Measurements from ENCODE around the gene EFNB2. TPM values are rescaled to one million over a fixed set of nuclear protein-coding genes. Genes with fewer than 3 reads are reported as not detected.

Gene EFNB2
- total RNA-seq, 1 experiment from 2014 or later = 2.2 TPM

GRCh38 chr13:106527826-106528225 lies 7.6 kb downstream of the EFNB2 start:
- no peak for DNase-seq (ENCODE audit: extremely low read depth, low read depth)

DNA sequence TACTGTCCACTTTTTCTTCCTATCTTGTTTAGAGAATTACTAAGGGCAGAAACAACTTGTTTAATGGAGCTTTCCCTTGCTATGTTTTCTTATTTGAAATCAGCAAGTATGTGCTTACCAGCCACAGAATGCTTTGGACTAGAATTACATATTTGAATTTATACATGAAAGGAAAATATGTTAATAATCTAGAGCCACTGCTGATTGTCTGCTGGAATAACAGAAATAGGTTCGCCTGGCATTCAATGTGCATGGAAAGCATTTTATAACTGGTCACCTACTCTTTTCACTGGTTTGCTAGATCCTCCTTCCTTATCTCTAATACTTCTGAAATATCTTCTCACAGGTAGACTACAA lies 8.0 kb downstream of the EFNB2 start:
- DNase-seq (ENCODE audit: extremely low read depth, low read depth) = no peak

DNA sequence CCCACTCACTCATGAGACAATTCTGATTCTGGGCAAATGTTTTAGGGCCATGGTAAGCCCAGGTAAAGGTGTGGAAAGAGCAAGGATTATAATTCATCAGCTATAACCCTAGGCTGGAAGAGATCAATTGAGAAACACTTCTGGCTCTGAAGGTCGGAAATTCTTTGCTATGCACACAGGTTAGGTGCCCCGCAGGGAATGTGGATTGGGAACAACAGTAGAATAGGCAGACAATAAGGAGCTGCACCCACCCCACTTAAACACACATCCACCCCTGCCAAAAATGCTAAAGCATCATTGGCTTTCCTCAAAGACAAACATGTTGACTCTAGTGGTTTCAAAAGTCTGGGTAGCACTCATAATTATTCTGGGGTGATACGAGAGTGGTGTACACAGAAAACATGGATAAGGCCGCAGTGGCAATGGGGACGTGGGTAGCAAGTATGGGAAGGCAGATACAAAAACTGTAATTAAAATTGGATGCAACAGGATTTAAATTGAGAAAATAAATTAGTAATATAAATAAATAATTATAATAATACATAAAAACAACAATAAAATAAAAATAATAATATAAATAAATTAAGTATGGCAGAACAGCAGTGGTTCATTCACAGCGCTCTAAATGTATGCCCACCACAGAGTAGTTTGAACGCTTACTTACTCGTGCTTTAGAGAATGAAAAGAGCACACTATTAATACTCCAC lies 8.6 kb downstream of the EFNB2 start:
- no peak for DNase-seq (ENCODE audit: extremely low read depth, low read depth)

- DNase-seq (ENCODE audit: extremely low read depth, low read depth) = no peak
Observed at GRCh38 chr13:106525865-106526264, 9.6 kb downstream of the EFNB2 start.

- DNase-seq (ENCODE audit: extremely low read depth, low read depth) = no peak
Observed at GRCh38 chr13:106524108-106524507, 11.4 kb downstream of the EFNB2 start.

DNA sequence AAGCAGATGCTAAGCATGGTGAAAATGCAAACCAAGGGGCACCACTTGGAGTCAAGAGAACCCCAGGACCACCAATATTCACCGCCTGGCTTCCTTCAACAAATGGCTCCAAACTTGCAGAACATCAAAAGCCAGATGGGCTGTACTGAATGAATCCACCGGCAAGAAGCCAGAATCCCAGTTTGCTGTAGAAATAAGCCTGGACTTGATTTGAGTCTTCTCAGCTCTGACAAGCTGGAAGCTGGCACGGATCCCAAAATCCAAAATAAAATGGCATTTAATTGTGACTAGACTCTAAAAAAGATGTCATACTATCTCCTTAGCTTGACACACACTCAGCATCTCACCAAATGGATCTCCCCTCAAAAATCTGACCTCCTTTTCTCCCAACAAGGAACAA lies 11.9 kb downstream of the EFNB2 start:
- no peak for DNase-seq (ENCODE audit: extremely low read depth, low read depth)

DNA sequence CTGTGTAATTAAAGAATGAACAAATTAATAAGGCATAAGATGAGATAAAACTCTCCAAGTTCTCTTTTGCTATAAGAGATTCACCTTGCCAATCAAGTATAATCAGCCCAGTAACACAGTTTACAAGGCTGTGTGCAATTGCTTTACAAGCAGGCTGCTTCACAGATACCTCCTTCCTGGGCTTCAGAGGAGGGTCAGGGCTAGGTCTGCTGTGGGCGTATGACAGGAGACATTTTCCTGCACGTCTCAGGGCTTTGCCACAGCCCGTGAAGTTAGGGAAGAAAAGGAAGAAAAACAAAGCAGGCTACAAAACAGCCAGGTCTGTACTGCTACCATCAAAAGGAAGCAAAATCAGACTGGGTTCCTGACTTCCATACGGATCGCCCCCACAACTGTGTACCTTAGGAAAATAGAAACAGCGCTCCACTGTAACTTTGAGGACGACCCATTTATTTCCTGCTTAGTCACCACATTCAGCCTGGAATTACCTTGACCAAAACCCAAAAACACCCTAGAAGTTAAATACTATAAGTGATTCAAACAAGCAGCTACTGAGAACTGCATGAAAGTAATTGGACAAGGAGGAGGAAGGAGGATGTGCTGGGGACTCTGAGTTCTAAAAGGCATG lies 12.4 kb downstream of the EFNB2 start:
- no peak for DNase-seq (ENCODE audit: extremely low read depth, low read depth)

DNA sequence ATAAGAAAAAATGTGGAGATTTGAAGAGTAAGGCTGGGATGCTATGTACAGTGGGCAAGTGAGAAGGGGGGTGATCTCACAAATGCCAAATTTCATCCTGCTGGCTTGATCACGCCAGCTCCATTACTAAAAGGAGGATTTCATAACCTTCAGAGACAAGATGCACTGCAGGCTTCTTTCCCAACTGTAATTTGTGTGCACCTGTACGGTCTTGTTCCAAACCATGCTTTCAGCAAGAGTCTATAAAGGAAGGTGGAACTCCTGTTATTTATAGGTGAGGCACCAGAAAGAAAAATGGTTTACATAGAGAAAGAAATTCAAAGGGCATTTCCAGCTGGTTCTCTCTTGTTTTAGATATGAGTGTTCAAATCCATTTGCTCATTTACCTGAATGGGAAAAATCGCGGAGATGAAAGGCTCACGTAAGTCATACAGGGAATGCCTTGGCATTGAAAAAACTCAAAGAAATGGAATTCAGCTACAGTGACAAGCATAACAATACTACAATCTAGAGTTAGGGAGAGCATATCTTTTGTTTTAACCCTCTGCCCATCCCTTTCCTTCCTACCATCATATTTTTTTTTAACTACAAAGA lies 13.3 kb downstream of the EFNB2 start:
- DNase-seq (ENCODE audit: extremely low read depth, low read depth) = no peak

- DNase-seq (ENCODE audit: extremely low read depth, low read depth) = no peak
Observed at GRCh38 chr13:106521095-106521799, 14.2 kb downstream of the EFNB2 start.

DNA sequence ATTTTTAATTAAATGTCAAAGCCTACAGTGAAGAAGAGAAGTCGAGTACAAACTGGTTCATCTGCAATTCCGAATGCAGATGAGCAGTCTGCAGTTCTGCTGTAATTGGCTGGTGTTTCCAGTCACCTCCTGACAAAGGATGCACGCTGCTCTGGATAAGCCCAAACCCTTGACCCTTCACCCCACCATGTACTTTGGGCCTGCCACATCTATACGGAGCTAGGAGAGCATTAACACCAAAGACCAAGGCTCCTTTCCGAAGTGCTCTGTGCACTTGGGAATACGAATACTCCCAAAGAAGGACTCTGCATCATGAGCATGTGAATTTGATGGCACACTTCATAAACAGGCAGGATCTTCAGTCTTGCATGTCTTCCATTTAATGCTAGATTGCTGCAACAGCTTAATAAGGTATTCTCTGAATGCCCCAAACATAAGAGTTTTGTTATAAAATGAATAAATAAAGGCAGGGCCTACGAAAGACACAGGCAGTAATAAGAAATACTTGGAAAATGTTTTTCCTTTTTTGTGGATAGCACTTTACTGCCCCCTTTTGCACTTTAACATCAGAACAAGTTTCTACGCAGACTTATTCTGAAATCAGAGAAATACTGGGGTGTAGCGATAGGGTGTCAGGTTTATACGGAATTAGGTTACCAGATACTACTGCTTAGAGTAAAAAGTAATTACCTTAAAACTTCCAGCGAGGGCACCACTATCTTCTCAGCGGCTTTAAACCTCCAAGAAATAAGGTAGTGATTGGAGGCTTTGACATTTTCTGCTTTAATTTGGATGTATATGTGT lies 15.0 kb downstream of the EFNB2 start:
- no peak for DNase-seq (ENCODE audit: extremely low read depth, low read depth)

DNA sequence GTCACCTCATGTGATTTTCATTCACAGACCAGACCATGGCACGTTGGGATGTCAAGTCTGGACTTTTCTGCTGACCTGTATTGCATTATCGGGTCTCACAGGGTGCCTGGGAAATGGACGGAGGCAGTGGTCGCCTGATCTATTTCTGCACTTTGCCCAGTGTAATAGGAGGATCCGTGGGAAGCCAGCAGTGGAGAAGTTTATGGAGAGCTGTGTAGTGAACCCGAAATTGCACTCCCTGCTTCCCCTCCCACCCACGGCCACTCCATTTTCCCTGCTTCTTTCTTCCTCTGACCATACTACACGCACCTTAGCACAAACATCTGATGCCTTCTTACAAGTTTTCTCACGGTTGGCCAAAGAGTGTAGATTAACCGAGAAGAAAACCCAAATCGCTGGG lies 16.9 kb downstream of the EFNB2 start:
- DNase-seq (ENCODE audit: extremely low read depth, low read depth) = no peak

GRCh38 chr13:106517109-106517847 lies 18.2 kb downstream of the EFNB2 start:
- DNase-seq (ENCODE audit: extremely low read depth, low read depth) = no peak

GRCh38 chr13:106515635-106516254 lies 19.7 kb downstream of the EFNB2 start:
- no peak for DNase-seq (ENCODE audit: extremely low read depth, low read depth)

DNA sequence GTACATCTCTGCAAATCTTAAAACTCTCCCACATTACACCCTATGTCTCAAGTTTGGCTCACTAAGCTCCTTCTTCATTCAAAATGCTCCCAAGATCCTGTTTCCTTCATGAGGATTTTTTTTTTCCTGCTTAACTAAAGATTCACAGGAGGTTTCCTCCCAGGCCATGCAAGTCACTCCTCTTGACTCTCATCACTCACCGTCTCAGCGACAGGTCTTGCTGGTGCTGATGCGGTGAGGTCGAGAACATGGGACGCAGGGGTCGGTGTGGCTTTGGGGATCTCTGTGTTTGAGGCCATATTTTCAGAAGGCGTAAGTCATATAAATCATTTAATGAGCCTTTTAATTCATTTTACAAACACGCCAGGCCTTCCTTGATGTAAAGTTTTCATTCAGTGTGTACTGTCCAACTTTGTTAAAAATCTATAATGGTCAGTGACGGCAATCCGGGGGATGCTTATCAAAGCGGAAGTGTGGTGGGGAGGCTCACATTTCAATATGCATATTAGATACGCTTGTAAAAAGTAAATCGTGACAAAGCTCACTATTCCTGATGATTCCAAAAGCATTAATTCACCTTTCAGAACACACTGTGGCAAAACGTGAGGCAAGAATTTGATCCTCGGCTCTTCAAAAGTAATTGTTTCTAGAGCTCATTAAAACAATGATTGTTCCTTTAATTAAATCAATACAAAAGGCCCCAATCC lies 20.4 kb downstream of the EFNB2 start:
- DNase-seq (ENCODE audit: extremely low read depth, low read depth) = no peak

GRCh38 chr13:106513025-106513983 lies 22.2 kb downstream of the EFNB2 start:
- no peak for DNase-seq (ENCODE audit: extremely low read depth, low read depth)

DNA sequence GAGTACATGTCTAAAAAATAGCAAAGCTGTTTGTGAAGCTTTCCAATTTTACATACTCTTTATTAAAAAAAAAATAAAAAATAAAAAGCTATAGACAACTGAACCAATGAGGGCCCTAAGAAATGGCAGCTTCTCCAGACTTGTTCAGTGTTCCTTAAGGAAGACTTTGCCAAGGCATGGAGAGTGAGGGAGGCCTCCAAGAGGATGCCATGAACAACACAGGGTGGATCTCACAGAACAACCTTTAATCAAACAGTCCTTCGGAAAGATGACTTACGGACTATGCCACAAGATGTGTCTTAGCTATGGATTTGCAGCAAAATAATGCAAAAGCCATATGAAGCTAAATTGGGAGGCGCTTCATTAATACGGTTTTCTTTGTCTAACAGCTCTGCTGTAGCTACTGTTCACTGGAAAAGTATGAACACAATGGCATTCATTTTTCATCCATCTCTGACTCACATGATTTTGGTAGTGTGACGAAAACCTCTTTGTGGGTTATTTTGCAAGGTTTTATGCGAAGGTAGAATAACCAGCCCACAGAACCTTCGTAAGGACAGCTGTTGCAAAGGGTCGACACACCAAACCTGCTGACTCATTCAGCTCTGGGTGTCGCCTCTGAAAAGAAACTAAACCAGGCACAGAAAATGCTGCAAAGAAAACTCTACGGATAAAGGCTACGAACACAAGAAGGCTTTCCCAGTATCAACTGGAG lies 27.7 kb downstream of the EFNB2 start:
- peak; percentile 69 for DNase-seq (ENCODE audit: extremely low read depth, low read depth)

GRCh38 chr13:106506286-106506685 lies 29.2 kb downstream of the EFNB2 start:
- no peak for DNase-seq (ENCODE audit: extremely low read depth, low read depth)
